Endothelial cell of umbilical vein (primary cell): ENCODE measurements around the gene SKIL. TPM values are rescaled to one million over a fixed set of nuclear protein-coding genes. Genes with fewer than 3 reads are reported as not detected.

Source experiments
- BruUV-seq: library from RNA; stranded (reverse); fragments of 400-500 nt; replicated peaks from 2 replicates; lab custom pipeline; 2021; lab: Mats Ljungman, UMichigan
- CTCF ChIA-PET: fragments of 300-600, 350-600 bp; sonication (Branson Sonifier 250); formaldehyde crosslinking; loops from one replicate; lab custom pipeline; 2021; ENCODE audit warnings: antibody characterized with exemption, inconsistent platforms; lab: Charles Lee
- POLR2A ChIA-PET: fragments of 300-600, 350-600 bp; sonication (Branson Sonifier 250); formaldehyde crosslinking; loops from one replicate; lab custom pipeline; 2021; ENCODE audit warnings: antibody characterized with exemption, inconsistent platforms; lab: Charles Lee
- DNase-seq: peaks from one replicate; pipeline ENCODE4 v3.0.0-alpha.2; 2011; ENCODE audit warnings: low read depth, low spot score
- FAIRE-seq: peaks from 2 replicates; lab custom pipeline; 2011; peaks lifted over from hg19 to GRCh38; lab: Jason Lieb, UNC
- H2AFZ ChIP-seq: 2 replicates; pipeline ENCODE4 v1.6.0; 2012; ENCODE audit warnings: low read depth, low read length, control low read depth, inconsistent platforms
- H3K27ac ChIP-seq: 2 replicates; pipeline ENCODE4 v1.5.1; 2011; ENCODE audit warnings: low read depth, mild to moderate bottlenecking, control low read depth, low read length, moderate library complexity; ENCODE audit not compliant: insufficient read depth
- H3K27me3 ChIP-seq, 2 experiments: 2 replicates each; pipeline versions ENCODE4 v1.6.0 to v1.6.1; 2011; ENCODE audit warnings: low read length in 2 of 2, mixed read lengths in 1 of 2; ENCODE audit not compliant: control insufficient read depth in 2 of 2, insufficient read depth in 2 of 2
- H3K36me3 ChIP-seq, 2 experiments: 2 replicates in 1 of 2; 3 replicates in 1 of 2; pipeline ENCODE4 v1.5.1; 2011; ENCODE audit warnings: low read length in 2 of 2, mild to moderate bottlenecking in 1 of 2, moderate library complexity in 1 of 2; ENCODE audit not compliant: control insufficient read depth in 2 of 2, insufficient read depth in 2 of 2; ENCODE audit errors: extremely low read depth in 1 of 2
- H3K4me1 ChIP-seq: 3 replicates; pipeline ENCODE4 v1.5.1; 2011; ENCODE audit warnings: mild to moderate bottlenecking, low read length; ENCODE audit not compliant: control insufficient read depth, insufficient read depth; ENCODE audit errors: extremely low read depth
- H3K4me2 ChIP-seq: 2 replicates; pipeline ENCODE4 v1.6.1; 2011; ENCODE audit warnings: low read length, control low read depth, mixed read lengths; ENCODE audit not compliant: insufficient read depth
- H3K4me3 ChIP-seq, 3 experiments: fragments of 200-600 bp in 1 of 3; sonication (generic), shearing (Covaris generic) in 1 of 3; replicated peaks in 1 of 3; 2 replicates each; pipeline ENCODE4 v1.5.1; 2011 to 2016; ENCODE audit warnings: control low read depth in 3 of 3, low read length in 3 of 3, mild to moderate bottlenecking in 2 of 3, inconsistent platforms in 1 of 3, low read depth in 1 of 3, moderate library complexity in 1 of 3; ENCODE audit not compliant: insufficient read depth in 1 of 3
- H3K79me2 ChIP-seq: 2 replicates; pipeline ENCODE4 v1.6.0; 2012; ENCODE audit warnings: low read length, inconsistent platforms; ENCODE audit not compliant: control insufficient read depth, insufficient read depth
- H3K9ac ChIP-seq: replicated peaks from 2 replicates; pipeline ENCODE3; 2011; ENCODE audit warnings: low read length, control low read depth; ENCODE audit not compliant: insufficient read depth; ENCODE audit errors: extremely low read depth
- H3K9me1 ChIP-seq: replicated peaks from 3 replicates; pipeline ENCODE4 v1.6.0; 2011; ENCODE audit warnings: mild to moderate bottlenecking, low read length; ENCODE audit not compliant: control insufficient read depth, insufficient read depth; ENCODE audit errors: extremely low read depth
- H3K9me3 ChIP-seq: replicated peaks from 2 replicates; pipeline ENCODE4 v1.5.1; 2012; ENCODE audit warnings: low read length, inconsistent platforms; ENCODE audit not compliant: control insufficient read depth, insufficient read depth
- H4K20me1 ChIP-seq: replicated peaks from 2 replicates; pipeline ENCODE3; 2011; ENCODE audit warnings: mild to moderate bottlenecking, low read length; ENCODE audit not compliant: control insufficient read depth, insufficient read depth; ENCODE audit errors: extremely low read depth
- GATA2 ChIP-seq: IDR thresholded peaks from 2 replicates; pipeline ENCODE4 v1.7.0; 2011; ENCODE audit warnings: low read depth, mild to moderate bottlenecking, moderate library complexity, mixed read lengths, low read length; ENCODE audit not compliant: insufficient read length, insufficient read depth
- MYC ChIP-seq: IDR thresholded peaks from one replicate; pipeline ENCODE4 v1.6.1; 2011; ENCODE audit warnings: mild to moderate bottlenecking, low read depth, low read length
- POLR2A ChIP-seq: IDR thresholded peaks from 2 replicates; pipeline ENCODE4 v1.6.1; 2012; ENCODE audit warnings: low read depth, mild to moderate bottlenecking, control low read depth, low read length
- POLR2AphosphoS5 ChIP-seq: IDR thresholded peaks from 2 replicates; pipeline ENCODE4 v1.6.1; 2012; ENCODE audit warnings: low read depth, mild to moderate bottlenecking, control low read depth, low read length, moderate library complexity; ENCODE audit not compliant: insufficient read depth
- dilution Hi-C: fragments of 300-500 bp; cut with MboI; formaldehyde crosslinking; loops from one replicate; pipeline ENCODE4 v1.15.0; 2019; ENCODE audit warnings: low sequenced_read_pairs; ENCODE audit not compliant: extremely low pct_ligation_motif_present
- intact Hi-C: fragments of 100-400 bp; cut with micrococcal nuclease; formaldehyde crosslinking; loops from one replicate; pipeline ENCODE4 v1.10.0; 2022
- polyA plus RNA-seq, 4 experiments: library from polyadenylated mRNA; depleted of rRNA in 3 of 4; stranded (reverse) in 3 of 4; unstranded in 1 of 4; fragments of >200 nt; gene quantifications; 2 replicates each; pipeline versions ENCODE4 v1.2.1 to v1.2.3, GENCODE V29; 2011 to 2012; ENCODE audit warnings: missing spikeins in 1 of 4
- total RNA-seq: library from RNA; stranded (reverse); gene quantifications from 2 replicates; pipeline ENCODE4 v1.2.3, GENCODE V29; 2021
- TF ChIP-seq, protein P1 (sequence below): IDR thresholded peaks from 2 replicates; pipeline ENCODE4 v1.6.1; 2011; ENCODE audit not compliant: insufficient read depth, insufficient read length

The SKIL gene
- total and polyA plus RNA-seq, 2 donors (not counting 3 experiments of a cell fraction or from before 2014, with no cell fraction given) = 18.4 to 135 TPM

GRCh38 chr3:170359178-170359704 is 1.7 kb downstream of the SKIL start:
- Histone ChIP-seq H3K9me1 (no peaks in the 10 kb centered on the region), H3K9me3 (no peaks in the 10 kb centered on the region), H3K4me3 (peak overlapping the region; percentile 67 to 94 (median 86)), H3K9ac (peak overlapping the region; percentile 98), H4K20me1 (peaks cover 2% of the 10 kb centered on the region), H3K4me2 (peak overlapping the region; percentile 97), H3K27me3 (no peaks in the 10 kb centered on the region), H3K79me2 (peaks cover 66% of the 10 kb centered on the region), H3K27ac (peak overlapping the region; percentile 90), H2AFZ (no peak overlapping the region), H3K4me1 (peaks cover 50% of the 10 kb centered on the region), H3K36me3 (peaks cover 2 to 9% of the 10 kb centered on the region in 2 experiments)
- no TSS peak for BruUV-seq
- dilution Hi-C loops = no loop called here
- no peak for DNase-seq
- FAIRE-seq = no peak
- no peak for TF ChIP-seq POLR2AphosphoS5
- TF ChIP-seq POLR2A = no peak
- TF ChIP-seq, protein P1, sequence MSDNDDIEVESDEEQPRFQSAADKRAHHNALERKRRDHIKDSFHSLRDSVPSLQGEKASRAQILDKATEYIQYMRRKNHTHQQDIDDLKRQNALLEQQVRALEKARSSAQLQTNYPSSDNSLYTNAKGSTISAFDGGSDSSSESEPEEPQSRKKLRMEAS = no peak
- no peak for TF ChIP-seq MYC
- intact Hi-C loops = loop anchor here (5.0 kb wide), 2 partner anchors 137 to 697 kb away; partner anchors contain the start of genes MECOM and PRKCI
- POLR2A ChIA-PET = no interaction called here
- CTCF ChIA-PET = interaction anchor here (0.8 to 1.1 kb wide), 4 partner anchors 31 to 452 kb away, joined by 3 to 5 read pairs (median 4); no protein-coding TSS in a partner anchor

DNA sequence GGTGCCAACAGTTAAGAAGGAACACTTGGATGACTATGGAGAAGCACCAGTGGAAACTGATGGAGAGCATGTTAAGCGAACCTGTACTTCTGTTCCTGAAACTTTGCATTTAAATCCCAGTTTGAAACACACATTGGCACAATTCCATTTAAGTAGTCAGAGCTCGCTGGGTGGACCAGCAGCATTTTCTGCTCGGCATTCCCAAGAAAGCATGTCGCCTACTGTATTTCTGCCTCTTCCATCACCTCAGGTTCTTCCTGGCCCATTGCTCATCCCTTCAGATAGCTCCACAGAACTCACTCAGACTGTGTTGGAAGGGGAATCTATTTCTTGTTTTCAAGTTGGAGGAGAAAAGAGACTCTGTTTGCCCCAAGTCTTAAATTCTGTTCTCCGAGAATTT is 3.0 kb downstream of the SKIL start:
- DNase-seq (no peak), FAIRE-seq (no peak)
- Histone ChIP-seq H3K36me3 (peaks cover 2 to 14% of the 10 kb centered on the region in 2 experiments), H3K79me2 (peaks cover 78% of the 10 kb centered on the region), H3K4me3 (peak overlapping the region; percentile 67 to 94 (median 86)), H2AFZ (no peak overlapping the region), H3K4me2 (peak overlapping the region; percentile 97), H3K9me3 (no peaks in the 10 kb centered on the region), H3K27ac (peak overlapping the region; percentile 90), H4K20me1 (peaks cover 5% of the 10 kb centered on the region), H3K27me3 (no peaks in the 10 kb centered on the region), H3K4me1 (peaks cover 47% of the 10 kb centered on the region), H3K9me1 (no peaks in the 10 kb centered on the region), H3K9ac (peak overlapping the region; percentile 98)
- POLR2A ChIA-PET = interaction anchor here (0.9 to 1.0 kb wide), 2 partner anchors 9 to 32 kb away, joined by 3 read pairs; no protein-coding TSS in a partner anchor
- dilution Hi-C loops (no loop called here), intact Hi-C loops (no loop called here)
- TF ChIP-seq GATA2 (no peak), POLR2A (peak; percentile 44), POLR2AphosphoS5 (peak; percentile 17)
- CTCF ChIA-PET = interaction anchor here (0.9 to 1.5 kb wide), 6 partner anchors 10 to 451 kb away, joined by 3 to 4 read pairs (median 3); no protein-coding TSS in a partner anchor
- BruUV-seq = TSS peak; percentile 10
